ENCODE results near the gene RHD. TPM values are rescaled to one million over a fixed set of nuclear protein-coding genes. Genes with fewer than 3 reads are reported as not detected.

The RHD gene
- total RNA-seq, 4 donors from 2014 or later: not detected

DNA sequence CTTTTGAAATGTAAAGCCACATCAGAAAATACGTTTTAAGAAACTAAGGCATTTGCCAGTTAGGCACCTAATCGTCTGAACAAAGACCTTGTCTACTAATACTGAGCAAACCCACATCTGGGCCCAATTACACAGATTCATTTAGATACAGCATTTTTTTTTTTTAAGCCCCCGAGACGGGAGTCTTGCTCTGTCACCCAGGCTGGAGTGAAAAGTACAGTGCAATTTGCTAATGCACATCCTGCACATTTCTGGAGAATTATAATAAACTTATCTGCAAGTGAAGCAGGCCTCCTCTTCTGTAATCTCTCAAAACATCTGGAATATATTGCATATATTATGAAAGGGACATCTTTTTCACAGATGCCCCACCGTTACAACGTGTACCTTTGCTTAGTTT is 28.4 kb upstream of the RHD start:
- H3K4me1 ChIP-seq: peaks cover 19 to 69% (median 42%) of the 10 kb centered on the region in 4 donors

DNA sequence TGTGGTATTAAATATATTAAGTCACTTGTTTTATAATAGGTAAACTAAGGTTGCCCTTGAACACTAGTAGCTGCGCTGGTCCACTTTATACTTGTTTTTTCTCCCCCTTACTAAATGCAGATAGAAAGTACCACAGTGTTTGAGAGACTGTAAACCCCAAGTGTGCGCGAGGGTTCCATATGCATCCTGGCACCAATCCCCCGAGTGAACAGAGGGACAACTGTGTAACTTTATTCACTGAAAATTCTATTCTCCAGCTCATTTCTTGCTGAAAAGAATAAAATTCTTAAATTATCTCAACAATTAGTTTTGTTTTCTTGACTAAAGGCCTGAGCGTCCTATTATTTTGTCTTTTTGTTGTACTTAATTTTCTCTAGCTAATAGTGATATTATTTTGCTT is 26.9 kb upstream of the RHD start:
- Histone ChIP-seq H3K4me3 (peak overlapping the region in 3 of 4 donors; percentile 89 to 98 (median 90)), H3K4me1 (peaks cover 17 to 59% (median 33%) of the 10 kb centered on the region in 4 donors), H3K36me3 (peaks cover 0 to 40% (median 19%) of the 10 kb centered on the region in 4 donors), H3K27ac (peak overlapping the region; percentile 100), H3K27me3 (no peaks in the 10 kb centered on the region), H3K9me3 (no peaks in the 10 kb centered on the region)
- TF ChIP-seq, protein P1, sequence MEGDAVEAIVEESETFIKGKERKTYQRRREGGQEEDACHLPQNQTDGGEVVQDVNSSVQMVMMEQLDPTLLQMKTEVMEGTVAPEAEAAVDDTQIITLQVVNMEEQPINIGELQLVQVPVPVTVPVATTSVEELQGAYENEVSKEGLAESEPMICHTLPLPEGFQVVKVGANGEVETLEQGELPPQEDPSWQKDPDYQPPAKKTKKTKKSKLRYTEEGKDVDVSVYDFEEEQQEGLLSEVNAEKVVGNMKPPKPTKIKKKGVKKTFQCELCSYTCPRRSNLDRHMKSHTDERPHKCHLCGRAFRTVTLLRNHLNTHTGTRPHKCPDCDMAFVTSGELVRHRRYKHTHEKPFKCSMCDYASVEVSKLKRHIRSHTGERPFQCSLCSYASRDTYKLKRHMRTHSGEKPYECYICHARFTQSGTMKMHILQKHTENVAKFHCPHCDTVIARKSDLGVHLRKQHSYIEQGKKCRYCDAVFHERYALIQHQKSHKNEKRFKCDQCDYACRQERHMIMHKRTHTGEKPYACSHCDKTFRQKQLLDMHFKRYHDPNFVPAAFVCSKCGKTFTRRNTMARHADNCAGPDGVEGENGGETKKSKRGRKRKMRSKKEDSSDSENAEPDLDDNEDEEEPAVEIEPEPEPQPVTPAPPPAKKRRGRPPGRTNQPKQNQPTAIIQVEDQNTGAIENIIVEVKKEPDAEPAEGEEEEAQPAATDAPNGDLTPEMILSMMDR (IDR thresholded peaks at IDR 0.05): no peak
- TF ChIP-seq POLR2A (IDR thresholded peaks at IDR 0.05) (no peak), POLR2AphosphoS5 (IDR thresholded peaks at IDR 0.05) (no peak), EP300 (IDR thresholded peaks at IDR 0.05; ENCODE audit: low read depth) (no peak)
- no peak for DNase-seq
- in situ Hi-C loops (cut with MboI; ENCODE audit: low pct_ligation_motif_present in 1 of 4, low pct_unique_long_range_greater_than_20kb in 1 of 4, low sequenced_read_pairs in 3 of 4) (no loop called here), intact Hi-C loops (cut with DNase I; ENCODE audit: low total_unique reads) (no loop called here)
- WGBS, 2 donors (ENCODE audit: low coverage in 1 of 2): 47 to 71% methylated on average over 3 to 5 of the region's 5 CpGs

More for the DNA sequence above, 28.4 kb upstream of the RHD start:
- in situ Hi-C loops (cut with MboI; ENCODE audit: low pct_ligation_motif_present in 1 of 4, low pct_unique_long_range_greater_than_20kb in 1 of 4, low sequenced_read_pairs in 3 of 4): no loop called here
- no peaks in the 10 kb centered on the region for H3K9me3 ChIP-seq
- H3K27ac ChIP-seq: no peak overlapping the region
- H3K36me3 ChIP-seq: peaks cover 0 to 40% (median 19%) of the 10 kb centered on the region in 4 donors
- no peaks in the 10 kb centered on the region for H3K27me3 ChIP-seq
- intact Hi-C loops (cut with DNase I; ENCODE audit: low total_unique reads): no loop called here
- H3K4me3 ChIP-seq: no peak overlapping the region
- WGBS, 2 donors (ENCODE audit: low coverage in 1 of 2): 58 to 61% methylated on average over 6 of the region's 6 CpGs
- TF ChIP-seq, protein P1 (IDR thresholded peaks at IDR 0.05): no peak
- TF ChIP-seq EP300 (IDR thresholded peaks at IDR 0.05; ENCODE audit: low read depth) (no peak), POLR2AphosphoS5 (IDR thresholded peaks at IDR 0.05) (no peak), POLR2A (IDR thresholded peaks at IDR 0.05) (no peak)
- DNase-seq: no peak

DNA sequence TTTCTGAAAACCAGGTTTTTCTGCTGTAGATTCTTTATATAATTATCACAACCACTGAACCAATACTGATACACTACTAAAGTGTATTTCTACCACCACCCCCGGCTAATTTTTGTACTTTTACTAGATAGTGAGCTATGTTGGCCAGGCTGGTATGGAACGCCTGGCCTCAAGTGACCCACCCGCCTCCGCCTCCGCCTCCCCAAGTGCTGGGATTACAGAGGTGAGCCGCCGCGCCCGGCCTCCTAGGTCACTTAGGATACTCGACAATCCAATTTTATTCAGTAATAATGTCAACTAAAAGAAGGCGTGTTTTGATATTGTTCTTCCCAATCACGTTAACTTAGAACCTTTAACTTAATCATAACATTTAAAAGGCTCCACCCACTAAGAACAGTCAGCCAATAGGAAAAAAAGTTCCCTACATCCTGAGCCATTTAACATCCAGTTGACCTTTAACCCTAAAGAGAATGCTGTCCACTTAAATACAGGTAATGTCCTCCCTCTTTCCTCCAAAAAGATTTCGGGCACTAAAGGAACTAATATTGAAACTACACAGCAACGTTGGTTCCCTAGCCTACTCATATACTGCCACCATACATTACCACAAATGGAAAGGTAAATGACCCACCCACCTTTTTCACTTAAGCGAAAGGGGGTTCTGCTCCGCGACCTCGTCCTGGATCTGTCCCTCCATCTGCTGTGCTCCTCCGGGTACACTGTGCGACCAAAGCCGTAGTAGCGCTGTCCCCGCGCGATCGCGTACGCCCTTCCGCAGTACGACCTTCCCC is 26.3 kb upstream of the RHD start:
- Histone ChIP-seq H3K4me1 (peaks cover 13 to 53% (median 27%) of the 10 kb centered on the region in 4 donors), H3K4me3 (peak overlapping the region; percentile 89 to 98 (median 94)), H3K36me3 (peaks cover 0 to 40% (median 19%) of the 10 kb centered on the region in 4 donors), H3K27ac (peak overlapping the region; percentile 100), H3K9me3 (no peaks in the 10 kb centered on the region), H3K27me3 (no peaks in the 10 kb centered on the region)
- peak in 1 of 3 donors; percentile 5 for TF ChIP-seq POLR2AphosphoS5 (IDR thresholded peaks at IDR 0.05)
- TF ChIP-seq, protein P1 (IDR thresholded peaks at IDR 0.05): no peak
- in situ Hi-C loops (cut with MboI; ENCODE audit: low pct_ligation_motif_present in 1 of 4, low pct_unique_long_range_greater_than_20kb in 1 of 4, low sequenced_read_pairs in 3 of 4) (no loop called here), intact Hi-C loops (cut with DNase I; ENCODE audit: low total_unique reads) (no loop called here)
- 17 to 34% methylated on average over 13 to 27 of the region's 30 CpGs for WGBS, 2 donors (ENCODE audit: low coverage in 1 of 2)
- DNase-seq: peak; percentile 48

DNA sequence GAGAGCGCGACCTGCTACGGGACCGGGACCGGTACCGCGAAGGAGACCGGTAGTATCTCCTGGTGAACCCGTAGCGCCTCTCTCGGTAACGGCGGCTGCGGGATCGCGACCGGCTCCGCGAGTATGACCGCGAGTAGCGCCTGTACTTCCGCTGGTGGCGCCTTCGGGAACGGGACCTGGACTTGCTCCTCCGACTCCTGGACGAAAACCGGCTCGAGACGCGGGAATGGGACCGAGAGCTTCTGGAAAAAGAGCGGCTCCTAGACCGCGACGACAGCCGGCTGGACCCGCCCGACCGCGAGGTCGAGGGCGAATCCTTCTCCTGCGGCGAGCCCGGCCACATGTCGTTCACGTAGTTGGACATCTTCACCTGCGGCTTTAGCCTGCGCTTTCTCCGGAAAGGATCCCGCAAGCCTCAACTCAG is 25.7 kb upstream of the RHD start:
- in situ Hi-C loops (cut with MboI; ENCODE audit: low pct_ligation_motif_present in 1 of 4, low pct_unique_long_range_greater_than_20kb in 1 of 4, low sequenced_read_pairs in 3 of 4): no loop called here
- no peak for TF ChIP-seq POLR2AphosphoS5 (IDR thresholded peaks at IDR 0.05)
- TF ChIP-seq, protein P1 (IDR thresholded peaks at IDR 0.05): peak in 2 of 5 experiments; percentile 5 to 12
- Histone ChIP-seq H3K9me3 (no peaks in the 10 kb centered on the region), H3K27ac (peak overlapping the region; percentile 100), H3K4me3 (peak overlapping the region; percentile 89 to 98 (median 94)), H3K36me3 (peaks cover 0 to 40% (median 19%) of the 10 kb centered on the region in 4 donors), H3K4me1 (peaks cover 13 to 47% (median 25%) of the 10 kb centered on the region in 4 donors), H3K27me3 (no peaks in the 10 kb centered on the region)
- intact Hi-C loops (cut with DNase I; ENCODE audit: low total_unique reads): no loop called here
- DNase-seq: peak; percentile 37
- WGBS, 2 donors (ENCODE audit: low coverage in 1 of 2): 0% methylated on average over 49 of the region's 53 CpGs; no CpG with 5 or more reads in 1 of the 2 donors
